Measurements from ENCODE around the gene RPL26. TPM values are rescaled to one million over a fixed set of nuclear protein-coding genes. Genes with fewer than 3 reads are reported as not detected.

The RPL26 gene
- total RNA-seq: 1,699 and 1,778 TPM in 2 replicates
- long read RNA-seq, transcript RPL26-214 (4 exons, 528 nt): major isoform, 468 of 493 reads
- long read RNA-seq, partial matches to known transcripts: 13 of 493 reads
- long read RNA-seq, other reads (novel, unspliced or antisense): 7 of 493 reads

- H3K4me3 Mint-ChIP-seq (ENCODE audit: low read depth): peak within 1 kb of the TSS; percentile 100
- peaks cover 22% of the 10 kb centered on the region for H3K4me1 Mint-ChIP-seq (ENCODE audit: low read depth)
- DNase-seq (ENCODE audit: low spot score, unreplicated experiment): peak; percentile 91
- peak within 1 kb of the TSS; percentile 99 for H3K27ac Mint-ChIP-seq
- H3K9me3 Mint-ChIP-seq (ENCODE audit: low read depth): no peaks in the 10 kb centered on the region
- H3K36me3 Mint-ChIP-seq (ENCODE audit: insufficient read depth): peaks cover 24% of the 10 kb centered on the region
- TF ChIP-seq CTCF (IDR thresholded peaks at IDR 0.05; ENCODE audit: unreplicated experiment): no peak
- no peaks in the 10 kb centered on the region for H3K27me3 Mint-ChIP-seq
Measured at GRCh38 chr17:8383143-8383822, at the start of gene RPL26. Gene RPL26, minus strand, starts transcription at chr17:8383193. Its CDS starts 883 bp downstream, at chr17:8382310.

GRCh38 chr17:8430966-8431365 is 48.0 kb upstream of the RPL26 start:
- Mint-ChIP-seq H3K4me3 (ENCODE audit: low read depth) (no peak overlapping the region), H3K9me3 (ENCODE audit: low read depth) (no peaks in the 10 kb centered on the region)

GRCh38 chr17:8426802-8427201 is 43.8 kb upstream of the RPL26 start:
- Mint-ChIP-seq H3K4me3 (ENCODE audit: low read depth) (no peak overlapping the region), H3K27me3 (peaks cover 3% of the 10 kb centered on the region), H3K4me1 (ENCODE audit: low read depth) (no peaks in the 10 kb centered on the region), H3K27ac (no peak overlapping the region), H3K9me3 (ENCODE audit: low read depth) (no peaks in the 10 kb centered on the region), H3K36me3 (ENCODE audit: insufficient read depth) (no peaks in the 10 kb centered on the region)
- DNase-seq (ENCODE audit: low spot score, unreplicated experiment): no peak
- no peak for TF ChIP-seq CTCF (IDR thresholded peaks at IDR 0.05; ENCODE audit: unreplicated experiment)

More at GRCh38 chr17:8430966-8431365, 48.0 kb upstream of the RPL26 start:
- no peak overlapping the region for H3K27ac Mint-ChIP-seq
- TF ChIP-seq CTCF (IDR thresholded peaks at IDR 0.05; ENCODE audit: unreplicated experiment): no peak
- no peak for DNase-seq (ENCODE audit: low spot score, unreplicated experiment)
- peaks cover 3% of the 10 kb centered on the region for H3K27me3 Mint-ChIP-seq
- no peaks in the 10 kb centered on the region for H3K36me3 Mint-ChIP-seq (ENCODE audit: insufficient read depth)
- H3K4me1 Mint-ChIP-seq (ENCODE audit: low read depth): peaks cover 2% of the 10 kb centered on the region

GRCh38 chr17:8426094-8426720 is 43.2 kb upstream of the RPL26 start:
- no peak overlapping the region for H3K27ac Mint-ChIP-seq
- no peaks in the 10 kb centered on the region for H3K4me1 Mint-ChIP-seq (ENCODE audit: low read depth)
- no peak for DNase-seq (ENCODE audit: low spot score, unreplicated experiment)
- H3K4me3 Mint-ChIP-seq (ENCODE audit: low read depth): no peak overlapping the region
- no peaks in the 10 kb centered on the region for H3K36me3 Mint-ChIP-seq (ENCODE audit: insufficient read depth)
- peaks cover 3% of the 10 kb centered on the region for H3K27me3 Mint-ChIP-seq
- no peak for TF ChIP-seq CTCF (IDR thresholded peaks at IDR 0.05; ENCODE audit: unreplicated experiment)
- no peaks in the 10 kb centered on the region for H3K9me3 Mint-ChIP-seq (ENCODE audit: low read depth)

GRCh38 chr17:8421571-8421970 is 38.6 kb upstream of the RPL26 start:
- no peak for DNase-seq (ENCODE audit: low spot score, unreplicated experiment)
- Mint-ChIP-seq H3K4me1 (ENCODE audit: low read depth) (no peaks in the 10 kb centered on the region), H3K9me3 (ENCODE audit: low read depth) (no peaks in the 10 kb centered on the region), H3K4me3 (ENCODE audit: low read depth) (no peak overlapping the region), H3K27me3 (peaks cover 16% of the 10 kb centered on the region), H3K27ac (no peak overlapping the region), H3K36me3 (ENCODE audit: insufficient read depth) (no peaks in the 10 kb centered on the region)
- no peak for TF ChIP-seq CTCF (IDR thresholded peaks at IDR 0.05; ENCODE audit: unreplicated experiment)

Measured in progenitor cell of endocrine pancreas (in vitro differentiated cells).